SK-N-SH (cell line): Measurements from ENCODE around the gene ZNF444.

ENCODE experiments used
- ELF1 ChIP-seq: IDR thresholded peaks from 2 replicates; pipeline ENCODE4 v1.4.0; 2012
- EP300 ChIP-seq, 2 experiments: IDR thresholded peaks; 2 replicates each; pipeline versions ENCODE4 v1.4.0 to v1.6.1; 2012; ENCODE audit warnings: borderline replicate concordance in 1 of 2, low read depth in 1 of 2, low read length in 1 of 2
- JUND ChIP-seq: IDR thresholded peaks from 2 replicates; pipeline ENCODE4 v1.4.0; 2012
- NFIC ChIP-seq: IDR thresholded peaks from 2 replicates; pipeline ENCODE4 v1.4.0; 2012; ENCODE audit warnings: borderline replicate concordance
- TCF12 ChIP-seq: IDR thresholded peaks from 2 replicates; pipeline ENCODE4 v1.4.0; 2012
- TF ChIP-seq, protein P1 (sequence below): fragments of 200-600 bp; sonication (generic); IDR thresholded peaks from 2 replicates; pipeline ENCODE4 v1.6.1; 2017; ENCODE audit warnings: antibody characterized with exemption, mild to moderate bottlenecking, moderate library complexity
- TF ChIP-seq, protein P2 (sequence below): IDR thresholded peaks from 2 replicates; pipeline ENCODE4; 2012
- TF ChIP-seq, protein P3 (sequence below): fragments of 150-350 bp; IDR thresholded peaks from 2 replicates; pipeline ENCODE4 v1.6.1; 2017; ENCODE audit warnings: antibody characterized with exemption, low read length, low read depth, borderline replicate concordance

DNA sequence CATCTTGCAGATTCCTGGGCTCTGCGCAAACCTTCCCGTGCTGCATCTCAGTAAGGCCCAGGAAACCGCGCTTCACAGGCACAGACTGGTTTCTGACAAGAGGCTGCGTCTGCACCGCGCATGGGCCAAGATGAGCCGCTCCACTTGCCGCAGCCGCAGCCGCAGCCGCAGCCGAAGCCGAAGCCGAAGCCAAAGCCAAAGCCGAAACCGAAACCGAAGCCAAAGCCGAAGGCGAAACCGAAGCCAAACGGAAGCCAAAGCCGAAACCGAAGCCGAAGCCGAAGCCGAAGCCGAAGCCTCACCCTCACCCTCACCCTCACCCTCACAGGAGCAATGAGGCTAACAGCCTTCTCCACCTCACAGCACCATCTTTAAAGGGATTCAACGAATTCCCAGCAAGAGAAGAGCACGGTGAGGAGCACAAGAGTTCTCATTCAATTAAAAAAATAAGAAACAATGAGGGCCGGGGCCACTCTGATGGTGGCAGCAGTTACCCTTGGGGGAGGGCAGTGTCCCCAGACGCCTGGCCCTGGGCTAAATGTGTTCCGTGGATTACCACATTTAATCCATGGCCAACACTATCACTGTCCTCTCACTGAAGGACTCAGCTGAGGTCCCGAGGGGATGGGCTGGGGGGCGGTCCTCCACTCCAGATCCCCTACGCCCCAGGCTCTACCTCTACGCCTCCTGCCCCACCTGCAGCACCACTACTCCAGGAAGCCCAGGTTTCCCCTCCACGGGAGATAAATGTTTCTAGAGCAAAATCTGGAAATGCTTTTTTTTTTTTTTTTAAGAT is 49.1 kb upstream of the ZNF444 start:
- TF ChIP-seq, protein P1, sequence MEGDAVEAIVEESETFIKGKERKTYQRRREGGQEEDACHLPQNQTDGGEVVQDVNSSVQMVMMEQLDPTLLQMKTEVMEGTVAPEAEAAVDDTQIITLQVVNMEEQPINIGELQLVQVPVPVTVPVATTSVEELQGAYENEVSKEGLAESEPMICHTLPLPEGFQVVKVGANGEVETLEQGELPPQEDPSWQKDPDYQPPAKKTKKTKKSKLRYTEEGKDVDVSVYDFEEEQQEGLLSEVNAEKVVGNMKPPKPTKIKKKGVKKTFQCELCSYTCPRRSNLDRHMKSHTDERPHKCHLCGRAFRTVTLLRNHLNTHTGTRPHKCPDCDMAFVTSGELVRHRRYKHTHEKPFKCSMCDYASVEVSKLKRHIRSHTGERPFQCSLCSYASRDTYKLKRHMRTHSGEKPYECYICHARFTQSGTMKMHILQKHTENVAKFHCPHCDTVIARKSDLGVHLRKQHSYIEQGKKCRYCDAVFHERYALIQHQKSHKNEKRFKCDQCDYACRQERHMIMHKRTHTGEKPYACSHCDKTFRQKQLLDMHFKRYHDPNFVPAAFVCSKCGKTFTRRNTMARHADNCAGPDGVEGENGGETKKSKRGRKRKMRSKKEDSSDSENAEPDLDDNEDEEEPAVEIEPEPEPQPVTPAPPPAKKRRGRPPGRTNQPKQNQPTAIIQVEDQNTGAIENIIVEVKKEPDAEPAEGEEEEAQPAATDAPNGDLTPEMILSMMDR: no peak
- TF ChIP-seq ELF1: no peak
- TF ChIP-seq, protein P2, sequence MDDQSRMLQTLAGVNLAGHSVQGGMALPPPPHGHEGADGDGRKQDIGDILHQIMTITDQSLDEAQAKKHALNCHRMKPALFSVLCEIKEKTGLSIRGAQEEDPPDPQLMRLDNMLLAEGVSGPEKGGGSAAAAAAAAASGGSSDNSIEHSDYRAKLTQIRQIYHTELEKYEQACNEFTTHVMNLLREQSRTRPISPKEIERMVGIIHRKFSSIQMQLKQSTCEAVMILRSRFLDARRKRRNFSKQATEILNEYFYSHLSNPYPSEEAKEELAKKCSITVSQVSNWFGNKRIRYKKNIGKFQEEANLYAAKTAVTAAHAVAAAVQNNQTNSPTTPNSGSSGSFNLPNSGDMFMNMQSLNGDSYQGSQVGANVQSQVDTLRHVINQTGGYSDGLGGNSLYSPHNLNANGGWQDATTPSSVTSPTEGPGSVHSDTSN: no peak
- TF ChIP-seq EP300 (IDR thresholded peaks at IDR 0.05; ENCODE audit: borderline replicate concordance in 1 of 2, low read depth in 1 of 2, low read length in 1 of 2): no peak
- TF ChIP-seq NFIC: no peak
- no peak for TF ChIP-seq JUND
- no peak for TF ChIP-seq TCF12
- TF ChIP-seq, protein P3, sequence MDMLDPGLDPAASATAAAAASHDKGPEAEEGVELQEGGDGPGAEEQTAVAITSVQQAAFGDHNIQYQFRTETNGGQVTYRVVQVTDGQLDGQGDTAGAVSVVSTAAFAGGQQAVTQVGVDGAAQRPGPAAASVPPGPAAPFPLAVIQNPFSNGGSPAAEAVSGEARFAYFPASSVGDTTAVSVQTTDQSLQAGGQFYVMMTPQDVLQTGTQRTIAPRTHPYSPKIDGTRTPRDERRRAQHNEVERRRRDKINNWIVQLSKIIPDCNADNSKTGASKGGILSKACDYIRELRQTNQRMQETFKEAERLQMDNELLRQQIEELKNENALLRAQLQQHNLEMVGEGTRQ: no peak
